SK-N-SH treated with all-trans-retinoic acid at 6 μM for 48 hours (cell line): ENCODE data around the gene APBB1.

ENCODE experiments used
- OSR1 ChIP-seq: fragments of 250-450 bp; sonication (Bioruptor Pico); IDR thresholded peaks from 2 replicates; pipeline ENCODE4 v1.8.0; 2022; ENCODE audit warnings: moderate library complexity, mild to moderate bottlenecking, inconsistent platforms
- PPARA ChIP-seq: fragments of 250-450 bp; sonication (Bioruptor Pico); IDR thresholded peaks from 2 replicates; pipeline ENCODE4 v1.5.0; 2020; ENCODE audit warnings: mild to moderate bottlenecking, borderline replicate concordance
- RARB ChIP-seq: fragments of 250-450 bp; sonication (Bioruptor Pico); IDR thresholded peaks from 2 replicates; pipeline ENCODE4 v1.8.0; 2021; ENCODE audit warnings: mild to moderate bottlenecking, moderate library complexity
- TOX ChIP-seq: fragments of 250-450 bp; sonication (Bioruptor Pico); IDR thresholded peaks from 2 replicates; pipeline ENCODE4 v1.8.0; 2021; ENCODE audit warnings: mild to moderate bottlenecking, moderate library complexity, borderline replicate concordance
- ZC3H10 ChIP-seq: fragments of 250-450 bp; sonication (Bioruptor Pico); IDR thresholded peaks from 2 replicates; pipeline ENCODE4 v1.5.1; 2021; ENCODE audit warnings: mild to moderate bottlenecking, moderate library complexity
- ZNF8 ChIP-seq: fragments of 450-650 bp; formaldehyde crosslinking; IDR thresholded peaks from 2 replicates; pipeline ENCODE4 v1.5.0; 2020; ENCODE audit warnings: mild to moderate bottlenecking, moderate library complexity

GRCh38 chr11:6443269-6444003, 24.5 kb upstream of the APBB1 start:
- TF ChIP-seq PPARA (CRISPR knock-in tag) (no peak), OSR1 (CRISPR knock-in tag) (no peak), ZC3H10 (CRISPR knock-in tag) (no peak), ZNF8 (CRISPR knock-in tag) (no peak), TOX (CRISPR knock-in tag) (no peak), RARB (no peak)
